GM12801 (cell line): ENCODE results near the gene MRTFA.

Experiments used
- TF ChIP-seq, protein P1 (sequence below): IDR thresholded peaks from one replicate; pipeline ENCODE4 v1.5.1; 2011; ENCODE audit warnings: control low read depth; ENCODE audit not compliant: insufficient read length; ENCODE audit errors: extremely low read depth

MRTFA gene

DNA sequence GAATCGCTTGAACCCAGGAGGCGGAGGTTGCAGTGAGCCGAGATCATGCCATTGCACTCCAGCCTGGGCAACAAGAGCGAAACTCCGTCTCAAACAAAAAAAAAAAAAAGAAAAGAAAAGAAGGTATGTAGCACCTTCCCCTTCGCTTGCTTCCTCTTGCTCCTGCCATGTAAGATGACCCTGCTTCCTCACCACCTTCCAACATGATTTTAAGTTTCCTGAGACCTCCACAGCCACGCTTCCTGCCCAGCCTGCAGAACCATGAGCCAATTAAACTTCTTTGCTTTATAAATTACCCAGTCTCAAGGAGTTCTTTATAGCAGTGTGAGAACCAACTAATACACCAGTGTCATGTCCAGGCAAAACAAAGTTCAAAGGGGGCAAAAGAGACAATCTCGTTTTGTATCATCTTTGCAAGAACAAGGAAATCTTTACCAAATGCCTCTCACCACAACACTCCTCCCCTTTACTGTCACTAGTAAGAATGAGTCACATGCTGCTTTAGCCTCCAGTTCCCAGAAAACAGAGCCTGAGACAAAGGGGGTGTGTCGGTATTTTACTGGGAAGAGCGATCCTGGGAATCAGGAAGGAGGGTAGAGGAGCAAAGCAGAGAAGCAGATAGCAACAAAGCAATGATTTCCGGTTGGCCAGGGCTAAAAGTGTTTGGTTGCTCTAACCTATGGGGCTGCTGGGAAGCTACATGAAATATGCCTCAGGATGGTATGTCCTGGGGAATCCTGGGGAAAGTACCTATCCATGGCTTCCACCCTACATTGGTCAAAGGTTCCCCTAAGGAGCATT is 32.3 kb upstream of the MRTFA start:
- TF ChIP-seq, protein P1, sequence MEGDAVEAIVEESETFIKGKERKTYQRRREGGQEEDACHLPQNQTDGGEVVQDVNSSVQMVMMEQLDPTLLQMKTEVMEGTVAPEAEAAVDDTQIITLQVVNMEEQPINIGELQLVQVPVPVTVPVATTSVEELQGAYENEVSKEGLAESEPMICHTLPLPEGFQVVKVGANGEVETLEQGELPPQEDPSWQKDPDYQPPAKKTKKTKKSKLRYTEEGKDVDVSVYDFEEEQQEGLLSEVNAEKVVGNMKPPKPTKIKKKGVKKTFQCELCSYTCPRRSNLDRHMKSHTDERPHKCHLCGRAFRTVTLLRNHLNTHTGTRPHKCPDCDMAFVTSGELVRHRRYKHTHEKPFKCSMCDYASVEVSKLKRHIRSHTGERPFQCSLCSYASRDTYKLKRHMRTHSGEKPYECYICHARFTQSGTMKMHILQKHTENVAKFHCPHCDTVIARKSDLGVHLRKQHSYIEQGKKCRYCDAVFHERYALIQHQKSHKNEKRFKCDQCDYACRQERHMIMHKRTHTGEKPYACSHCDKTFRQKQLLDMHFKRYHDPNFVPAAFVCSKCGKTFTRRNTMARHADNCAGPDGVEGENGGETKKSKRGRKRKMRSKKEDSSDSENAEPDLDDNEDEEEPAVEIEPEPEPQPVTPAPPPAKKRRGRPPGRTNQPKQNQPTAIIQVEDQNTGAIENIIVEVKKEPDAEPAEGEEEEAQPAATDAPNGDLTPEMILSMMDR: no peak

- TF ChIP-seq, protein P1: no peak
Measured at GRCh38 chr22:40666151-40666848, 29.8 kb upstream of the MRTFA start.

- TF ChIP-seq, protein P1: no peak
Measured at GRCh38 chr22:40665312-40665711, 28.8 kb upstream of the MRTFA start.

DNA sequence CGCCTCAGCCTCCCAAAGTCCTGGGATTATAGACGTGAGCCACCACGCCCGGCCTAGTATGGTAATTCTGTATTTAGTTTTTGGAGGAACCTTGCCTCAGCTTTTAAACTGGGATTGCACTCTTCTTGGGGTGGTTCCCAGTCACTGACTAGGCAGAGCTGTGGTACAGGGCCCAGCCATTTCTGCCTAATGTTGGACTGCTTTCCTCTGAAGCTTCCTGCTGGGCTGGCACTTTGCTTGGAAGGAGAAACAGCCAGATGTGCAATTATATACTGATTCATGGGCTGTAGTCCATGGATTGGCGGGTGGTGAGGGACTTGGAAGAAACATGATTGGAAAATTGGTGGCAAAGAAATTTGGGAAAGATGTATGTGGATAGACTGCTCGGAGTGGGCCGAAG is 25.2 kb upstream of the MRTFA start:
- TF ChIP-seq, protein P1: no peak

DNA sequence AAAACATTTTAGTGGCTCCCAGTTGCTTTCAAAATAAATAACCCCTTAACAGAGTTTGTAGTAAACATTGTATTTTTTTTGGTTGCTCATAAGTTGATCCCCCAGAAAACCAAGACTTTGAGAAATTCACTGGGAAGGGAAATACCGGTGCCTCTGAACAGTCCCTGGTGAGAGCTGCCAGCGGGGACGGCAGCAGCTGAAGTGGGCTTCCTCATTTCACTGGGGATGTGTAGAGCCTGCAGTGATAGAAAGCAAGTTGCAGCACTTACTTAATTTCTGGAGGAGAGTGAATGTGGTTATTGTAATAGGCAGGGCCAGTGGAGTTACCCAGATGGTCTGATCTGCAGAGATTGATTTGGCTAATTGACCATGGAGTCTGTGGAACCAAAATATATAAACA is 24.2 kb upstream of the MRTFA start:
- TF ChIP-seq, protein P1: no peak

- TF ChIP-seq, protein P1: no peak
Measured at GRCh38 chr22:40659166-40659565, 22.6 kb upstream of the MRTFA start.

GRCh38 chr22:40654522-40655167 is 18.1 kb upstream of the MRTFA start:
- TF ChIP-seq, protein P1: no peak
